PC-3 (cell line): ENCODE results near the gene SLC43A3. TPM values are rescaled to one million over a fixed set of nuclear protein-coding genes. Genes with fewer than 3 reads are reported as not detected.

Experiments
- ATAC-seq: fragments of 200-7000 bp; cut with Tn5 transposase; 2 replicates; pipeline ENCODE4 v1.9.1; 2020; ENCODE audit warnings: mild to moderate bottlenecking, moderate library complexity
- BruUV-seq: library from RNA; stranded (reverse); fragments of 400-500 nt; replicated peaks from 2 replicates; lab custom pipeline; 2021; lab: Mats Ljungman, UMichigan
- CTCF ChIA-PET: fragments of 300-600 bp; sonication (Branson Sonifier 250); formaldehyde crosslinking; loops from one replicate; lab custom pipeline; 2022; ENCODE audit warnings: antibody characterized with exemption; lab: Charles Lee
- POLR2A ChIA-PET: fragments of 300-600 bp; sonication (Branson Sonifier 250); formaldehyde crosslinking; loops from one replicate; lab custom pipeline; 2022; ENCODE audit warnings: antibody characterized with exemption; ENCODE audit not compliant: unreplicated experiment; lab: Charles Lee
- DNase-seq: peaks from one replicate; pipeline ENCODE4 v3.0.0-alpha.2; 2015
- H2AFZ ChIP-seq: fragments of 300-600 bp; sonication (generic); 2 replicates; pipeline ENCODE4 v1.6.0; 2016; ENCODE audit warnings: antibody characterized with exemption, low read length
- H3F3A ChIP-seq: fragments of 300-600 bp; sonication (generic); one replicate; pipeline ENCODE4 v1.6.0; 2017; ENCODE audit warnings: antibody characterized with exemption, low read length, control low read depth, mild to moderate bottlenecking; ENCODE audit not compliant: unreplicated experiment
- H3K27ac ChIP-seq: fragments of 300-600 bp; sonication (generic); 2 replicates; pipeline ENCODE4 v1.5.1; 2016; ENCODE audit warnings: mild to moderate bottlenecking, low read length
- H3K27me3 ChIP-seq: fragments of 300-600 bp; sonication (generic); 2 replicates; pipeline ENCODE4 v1.6.1; 2016; ENCODE audit warnings: low read length, mixed read lengths
- H3K36me3 ChIP-seq: fragments of 300-600 bp; sonication (generic); 2 replicates; pipeline ENCODE4 v1.6.1; 2016; ENCODE audit warnings: low read depth, mixed run types, low read length, mixed read lengths
- H3K4me1 ChIP-seq: fragments of 300-600 bp; sonication (generic); 2 replicates; pipeline ENCODE4 v1.5.1; 2016; ENCODE audit warnings: low read length; ENCODE audit not compliant: insufficient read depth
- H3K4me2 ChIP-seq: fragments of 300-600 bp; sonication (generic); 2 replicates; pipeline ENCODE4 v1.6.0; 2016; ENCODE audit warnings: low read length
- H3K4me3 ChIP-seq: fragments of 300-600 bp; sonication (generic); 2 replicates; pipeline ENCODE4 v1.5.1; 2016; ENCODE audit warnings: mild to moderate bottlenecking, low read length, mixed read lengths
- H3K79me2 ChIP-seq: fragments of 300-600 bp; sonication (generic); 2 replicates; pipeline ENCODE4 v1.6.1; 2017; ENCODE audit warnings: low read length, mixed read lengths
- H3K9ac ChIP-seq: fragments of 300-600 bp; sonication (generic); 2 replicates; pipeline ENCODE4 v1.6.0; 2016; ENCODE audit warnings: mild to moderate bottlenecking, low read length
- H3K9me2 ChIP-seq: fragments of 300-600 bp; sonication (generic); replicated peaks from 2 replicates; pipeline ENCODE4 v1.6.1; 2016; ENCODE audit warnings: mixed run types, low read length, mixed read lengths
- H3K9me3 ChIP-seq: fragments of 300-600 bp; sonication (generic); 2 replicates; pipeline ENCODE4 v1.6.1; 2016; ENCODE audit warnings: low read length, mixed read lengths
- H4K20me1 ChIP-seq: fragments of 300-600 bp; sonication (generic); 2 replicates; pipeline ENCODE4 v1.6.1; 2016; ENCODE audit warnings: low read length, mixed read lengths
- EZH2 ChIP-seq: fragments of 300-600 bp; sonication (generic); IDR thresholded peaks from one replicate; pipeline ENCODE4 v1.6.1; 2017; ENCODE audit warnings: antibody characterized with exemption, mild to moderate bottlenecking, low read length; ENCODE audit not compliant: unreplicated experiment
- EZH2phosphoT487 ChIP-seq: fragments of 300-600 bp; sonication (generic); IDR thresholded peaks from 2 replicates; pipeline ENCODE4 v1.6.1; 2018; ENCODE audit warnings: mild to moderate bottlenecking, antibody characterized with exemption, low read length, borderline replicate concordance
- intact Hi-C: fragments of 100-400 bp; cut with micrococcal nuclease; formaldehyde crosslinking; loops from 2 replicates; pipeline ENCODE4 v1.9.0; 2023
- total RNA-seq: library from RNA; depleted of rRNA; stranded (reverse); fragments of >200 nt; gene quantifications from 2 replicates; pipeline ENCODE4 v1.2.3, GENCODE V29; 2014
- TF ChIP-seq, protein P1 (sequence below): fragments of 300-600 bp; sonication (generic); conservative IDR thresholded peaks from 2 replicates; pipeline ENCODE4 v1.5.1; 2017; ENCODE audit warnings: antibody characterized with exemption, low read depth, mild to moderate bottlenecking, low read length

Gene SLC43A3
- total RNA-seq, 1 experiment from 2014 or later = 35.0 TPM

GRCh38 chr11:57439786-57440185, 12.9 kb upstream of the SLC43A3 start:
- ChIA-PET CTCF (no interaction called here), POLR2A (no interaction called here)
- Histone ChIP-seq H4K20me1 (no peaks in the 10 kb centered on the region), H2AFZ (no peak overlapping the region), H3K27ac (no peak overlapping the region), H3F3A (no peaks in the 10 kb centered on the region), H3K4me2 (no peak overlapping the region), H3K4me1 (peaks cover 40% of the 10 kb centered on the region), H3K27me3 (no peaks in the 10 kb centered on the region), H3K9ac (no peak overlapping the region), H3K4me3 (no peak overlapping the region), H3K36me3 (no peaks in the 10 kb centered on the region), H3K9me2 (no peaks in the 10 kb centered on the region), H3K79me2 (no peaks in the 10 kb centered on the region), H3K9me3 (no peaks in the 10 kb centered on the region)
- no peak for TF ChIP-seq EZH2
- no peak for TF ChIP-seq EZH2phosphoT487
- TF ChIP-seq, protein P1, sequence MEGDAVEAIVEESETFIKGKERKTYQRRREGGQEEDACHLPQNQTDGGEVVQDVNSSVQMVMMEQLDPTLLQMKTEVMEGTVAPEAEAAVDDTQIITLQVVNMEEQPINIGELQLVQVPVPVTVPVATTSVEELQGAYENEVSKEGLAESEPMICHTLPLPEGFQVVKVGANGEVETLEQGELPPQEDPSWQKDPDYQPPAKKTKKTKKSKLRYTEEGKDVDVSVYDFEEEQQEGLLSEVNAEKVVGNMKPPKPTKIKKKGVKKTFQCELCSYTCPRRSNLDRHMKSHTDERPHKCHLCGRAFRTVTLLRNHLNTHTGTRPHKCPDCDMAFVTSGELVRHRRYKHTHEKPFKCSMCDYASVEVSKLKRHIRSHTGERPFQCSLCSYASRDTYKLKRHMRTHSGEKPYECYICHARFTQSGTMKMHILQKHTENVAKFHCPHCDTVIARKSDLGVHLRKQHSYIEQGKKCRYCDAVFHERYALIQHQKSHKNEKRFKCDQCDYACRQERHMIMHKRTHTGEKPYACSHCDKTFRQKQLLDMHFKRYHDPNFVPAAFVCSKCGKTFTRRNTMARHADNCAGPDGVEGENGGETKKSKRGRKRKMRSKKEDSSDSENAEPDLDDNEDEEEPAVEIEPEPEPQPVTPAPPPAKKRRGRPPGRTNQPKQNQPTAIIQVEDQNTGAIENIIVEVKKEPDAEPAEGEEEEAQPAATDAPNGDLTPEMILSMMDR = no peak
- ATAC-seq = no peak
- no TSS peak for BruUV-seq
- intact Hi-C loops = loop anchor here (5.0 kb wide), 1 partner anchor 37 kb away; no protein-coding TSS in a partner anchor
- no peak for DNase-seq

DNA sequence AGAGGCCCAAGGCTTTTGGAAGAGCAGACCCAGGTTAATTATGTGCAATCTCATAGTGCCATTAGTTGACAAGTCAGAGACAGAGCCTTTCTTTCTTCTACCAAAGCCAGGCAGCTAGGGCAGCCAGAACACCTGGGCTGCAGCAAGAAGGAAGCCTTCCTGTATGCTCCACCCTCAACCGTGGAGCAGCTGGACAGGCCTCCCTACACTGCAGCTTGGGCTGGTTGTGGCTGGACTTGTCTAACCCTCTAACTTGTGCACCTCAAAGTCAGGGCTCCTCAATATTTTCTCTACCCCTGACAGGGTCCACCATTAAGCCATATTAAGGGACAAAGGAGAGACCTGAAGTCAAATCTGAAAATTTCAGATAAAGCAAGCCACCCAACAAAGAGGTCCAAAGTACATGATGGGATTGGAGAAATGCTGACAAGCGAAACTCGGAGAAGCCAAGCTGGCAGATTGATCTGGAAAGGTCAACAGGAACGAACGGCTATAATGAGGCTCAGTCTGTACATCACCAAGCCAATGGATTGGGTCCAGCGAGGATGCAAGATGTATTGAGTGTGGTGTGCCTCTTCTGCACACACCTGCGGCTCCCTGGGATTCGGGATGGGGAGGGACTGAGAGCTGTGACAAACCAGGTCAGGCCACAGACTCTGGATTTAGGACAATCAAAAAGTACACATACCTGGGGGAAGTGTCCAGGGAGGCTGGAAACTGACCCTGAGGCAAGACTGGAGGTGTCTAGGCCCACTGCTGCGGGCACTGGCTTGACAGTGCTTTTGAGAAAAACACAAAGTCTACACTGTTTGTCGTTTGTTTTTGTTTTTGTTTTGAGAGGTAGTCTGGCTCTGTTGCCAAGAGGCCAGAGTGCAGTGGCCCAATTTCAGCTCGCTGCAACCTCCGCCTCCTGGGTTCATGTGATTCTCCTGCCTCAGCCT, 11.7 kb upstream of the SLC43A3 start:
- Histone ChIP-seq H3K27me3 (no peaks in the 10 kb centered on the region), H3K36me3 (no peaks in the 10 kb centered on the region), H3K9me2 (no peaks in the 10 kb centered on the region), H3K9me3 (no peaks in the 10 kb centered on the region), H3K79me2 (no peaks in the 10 kb centered on the region), H3F3A (peaks cover 3% of the 10 kb centered on the region), H2AFZ (no peak overlapping the region), H3K27ac (no peak overlapping the region), H4K20me1 (no peaks in the 10 kb centered on the region), H3K9ac (no peak overlapping the region), H3K4me3 (no peak overlapping the region), H3K4me2 (no peak overlapping the region), H3K4me1 (peaks cover 43% of the 10 kb centered on the region)
- ChIA-PET POLR2A (no interaction called here), CTCF (no interaction called here)
- no TSS peak for BruUV-seq
- intact Hi-C loops = no loop called here
- no peak for TF ChIP-seq EZH2phosphoT487
- TF ChIP-seq, protein P1 = no peak
- DNase-seq (no peak), ATAC-seq (no peak)

DNA sequence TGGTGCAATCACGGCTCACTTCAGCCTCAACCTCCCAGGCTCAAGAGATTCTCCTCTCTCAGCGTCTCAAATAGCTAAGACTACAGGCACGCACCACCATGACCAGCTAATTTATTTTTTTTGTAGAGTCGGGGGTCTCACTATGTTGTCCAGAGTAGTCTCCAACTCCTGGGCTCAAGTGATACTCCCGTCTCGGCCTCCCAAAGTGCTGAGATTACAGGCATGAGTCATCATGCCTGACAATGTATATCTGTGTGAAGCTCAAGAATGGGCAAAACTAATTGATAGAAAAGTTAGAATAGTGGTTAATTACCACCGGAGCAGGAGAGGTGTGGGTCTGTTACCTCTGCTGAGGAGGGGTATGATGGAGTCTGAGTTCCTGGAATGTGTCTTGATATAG, 9.1 kb upstream of the SLC43A3 start:
- ATAC-seq (no peak), DNase-seq (no peak)
- Histone ChIP-seq H3K4me2 (no peak overlapping the region), H3K79me2 (no peaks in the 10 kb centered on the region), H3K9me3 (no peaks in the 10 kb centered on the region), H3K27me3 (no peaks in the 10 kb centered on the region), H3F3A (peaks cover 3% of the 10 kb centered on the region), H3K4me3 (no peak overlapping the region), H3K9ac (no peak overlapping the region), H3K4me1 (peaks cover 41% of the 10 kb centered on the region), H3K9me2 (no peaks in the 10 kb centered on the region), H3K36me3 (no peaks in the 10 kb centered on the region), H4K20me1 (no peaks in the 10 kb centered on the region), H3K27ac (no peak overlapping the region), H2AFZ (no peak overlapping the region)
- TF ChIP-seq EZH2 (no peak), EZH2phosphoT487 (no peak)
- TF ChIP-seq, protein P1 = no peak
- no TSS peak for BruUV-seq
- intact Hi-C loops = no loop called here
- POLR2A ChIA-PET = no interaction called here
- CTCF ChIA-PET = no interaction called here
